ENCODE measurements around the gene MIEF1.

MIEF1 gene

GRCh38 chr22:39486951-39487825, 14.9 kb upstream of the MIEF1 start:
- H3K27me3 ChIP-seq: no peaks in the 10 kb centered on the region

GRCh38 chr22:39487826-39488520, 14.1 kb upstream of the MIEF1 start:
- Histone ChIP-seq H3K27me3 (no peaks in the 10 kb centered on the region), H3K4me1 (peaks cover 8% of the 10 kb centered on the region), H3K4me3 (ENCODE audit: low read depth, low read length) (no peak overlapping the region), H3K36me3 (no peaks in the 10 kb centered on the region), H3K9me3 (no peaks in the 10 kb centered on the region)
- DNase-seq: no peak
- no peak for TF ChIP-seq CTCF (IDR thresholded peaks at IDR 0.05; ENCODE audit: low read depth, low read length)

More at GRCh38 chr22:39486951-39487825, 14.9 kb upstream of the MIEF1 start:
- peaks cover 8% of the 10 kb centered on the region for H3K4me1 ChIP-seq
- no peak overlapping the region for H3K4me3 ChIP-seq (ENCODE audit: low read depth, low read length)
- TF ChIP-seq CTCF (IDR thresholded peaks at IDR 0.05; ENCODE audit: low read depth, low read length): no peak
- no peak for DNase-seq
- no peaks in the 10 kb centered on the region for H3K9me3 ChIP-seq
- H3K36me3 ChIP-seq: no peaks in the 10 kb centered on the region

GRCh38 chr22:39488563-39489083, 13.5 kb upstream of the MIEF1 start:
- DNase-seq: no peak
- H3K9me3 ChIP-seq: no peaks in the 10 kb centered on the region
- peaks cover 8% of the 10 kb centered on the region for H3K4me1 ChIP-seq
- TF ChIP-seq CTCF (IDR thresholded peaks at IDR 0.05; ENCODE audit: low read depth, low read length): no peak
- no peak overlapping the region for H3K4me3 ChIP-seq (ENCODE audit: low read depth, low read length)
- H3K36me3 ChIP-seq: no peaks in the 10 kb centered on the region
- no peaks in the 10 kb centered on the region for H3K27me3 ChIP-seq

- Histone ChIP-seq H3K4me1 (peaks cover 8% of the 10 kb centered on the region), H3K36me3 (no peaks in the 10 kb centered on the region), H3K9me3 (no peaks in the 10 kb centered on the region), H3K27me3 (no peaks in the 10 kb centered on the region), H3K4me3 (ENCODE audit: low read depth, low read length) (no peak overlapping the region; the same call in 1 of the 2 replicates)
- DNase-seq: no peak
- TF ChIP-seq CTCF (IDR thresholded peaks at IDR 0.05; ENCODE audit: low read depth, low read length): no peak
Measured at GRCh38 chr22:39489094-39490068, 12.7 kb upstream of the MIEF1 start.

GRCh38 chr22:39490135-39490798, 11.8 kb upstream of the MIEF1 start:
- peak; percentile 90 for DNase-seq
- H3K36me3 ChIP-seq: no peaks in the 10 kb centered on the region
- no peak for TF ChIP-seq CTCF (IDR thresholded peaks at IDR 0.05; ENCODE audit: low read depth, low read length)
- H3K27me3 ChIP-seq: no peaks in the 10 kb centered on the region
- H3K9me3 ChIP-seq: no peaks in the 10 kb centered on the region
- no peak overlapping the region; the same call in 1 of the 2 replicates for H3K4me3 ChIP-seq (ENCODE audit: low read depth, low read length)
- peaks cover 8% of the 10 kb centered on the region for H3K4me1 ChIP-seq
